ENCODE data around the gene MYO1E. TPM values are rescaled to one million over a fixed set of nuclear protein-coding genes. Genes with fewer than 3 reads are reported as not detected.

Gene MYO1E
- polyA plus RNA-seq, 1 donor from 2014 or later = 0.38 TPM

- Histone ChIP-seq H3K27ac (ENCODE audit: low read length) (no peak overlapping the region), H4K20me1 (ENCODE audit: insufficient read depth) (no peaks in the 10 kb centered on the region), H3K36me3 (ENCODE audit: insufficient read depth, low read length) (no peaks in the 10 kb centered on the region), H3K27me3 (ENCODE audit: insufficient read depth, low read depth, low read length) (no peaks in the 10 kb centered on the region), H3K4me2 (ENCODE audit: low read length) (no peak overlapping the region), H3K9ac (ENCODE audit: low read length) (no peak overlapping the region), H3K9me3 (ENCODE audit: low read length) (no peaks in the 10 kb centered on the region), H3K9me2 (ENCODE audit: insufficient read depth, low read length) (no peaks in the 10 kb centered on the region), H3K4me3 (ENCODE audit: low read length) (no peak overlapping the region), H3F3A (ENCODE audit: insufficient read depth, low read length, poor library complexity, severe bottlenecking) (no peaks in the 10 kb centered on the region), H2AFZ (ENCODE audit: low read depth, low read length) (no peak overlapping the region), H3K79me2 (replicated peaks; ENCODE audit: insufficient read depth, low read length) (no peaks in the 10 kb centered on the region)
- TF ChIP-seq POLR2AphosphoS5 (IDR thresholded peaks at IDR 0.05) = no peak
- TF ChIP-seq CTCF (IDR thresholded peaks at IDR 0.05; ENCODE audit: poor library complexity, severe bottlenecking) = no peak
- no peak for TF ChIP-seq RAD21 (conservative IDR thresholded peaks at IDR 0.05)
- no peak for TF ChIP-seq TAF1 (IDR thresholded peaks at IDR 0.05; ENCODE audit: low read depth)
- TF ChIP-seq EZH2 (IDR thresholded peaks at IDR 0.05; ENCODE audit: borderline replicate concordance, insufficient read depth, low read length, poor library complexity, severe bottlenecking) = no peak
- no peak for TF ChIP-seq EP300 (conservative IDR thresholded peaks at IDR 0.05; ENCODE audit: poor library complexity, severe bottlenecking)
- no peak for TF ChIP-seq SMC3 (conservative IDR thresholded peaks at IDR 0.05; ENCODE audit: poor library complexity)
- TF ChIP-seq REST (IDR thresholded peaks at IDR 0.05; ENCODE audit: borderline replicate concordance) = no peak
- no peak for TF ChIP-seq MXI1 (conservative IDR thresholded peaks at IDR 0.05; ENCODE audit: poor library complexity, severe bottlenecking)
Measured at GRCh38 chr15:59340325-59340724, 32.3 kb downstream of the MYO1E start.

GRCh38 chr15:59339252-59339672 is 33.4 kb downstream of the MYO1E start:
- Histone ChIP-seq H3K9ac (ENCODE audit: low read length) (no peak overlapping the region), H3K9me3 (ENCODE audit: low read length) (no peaks in the 10 kb centered on the region), H2AFZ (ENCODE audit: low read depth, low read length) (no peak overlapping the region), H3K9me2 (ENCODE audit: insufficient read depth, low read length) (no peaks in the 10 kb centered on the region), H3K27me3 (ENCODE audit: insufficient read depth, low read depth, low read length) (no peaks in the 10 kb centered on the region), H4K20me1 (ENCODE audit: insufficient read depth) (no peaks in the 10 kb centered on the region), H3K4me3 (ENCODE audit: low read length) (no peak overlapping the region), H3F3A (ENCODE audit: insufficient read depth, low read length, poor library complexity, severe bottlenecking) (no peaks in the 10 kb centered on the region), H3K4me2 (ENCODE audit: low read length) (no peak overlapping the region), H3K79me2 (replicated peaks; ENCODE audit: insufficient read depth, low read length) (no peaks in the 10 kb centered on the region), H3K36me3 (ENCODE audit: insufficient read depth, low read length) (no peaks in the 10 kb centered on the region), H3K27ac (ENCODE audit: low read length) (no peak overlapping the region)
- no peak for TF ChIP-seq TAF1 (IDR thresholded peaks at IDR 0.05; ENCODE audit: low read depth)
- no peak for TF ChIP-seq MXI1 (conservative IDR thresholded peaks at IDR 0.05; ENCODE audit: poor library complexity, severe bottlenecking)
- TF ChIP-seq RAD21 (conservative IDR thresholded peaks at IDR 0.05) = no peak
- TF ChIP-seq EP300 (conservative IDR thresholded peaks at IDR 0.05; ENCODE audit: poor library complexity, severe bottlenecking) = no peak
- TF ChIP-seq EZH2 (IDR thresholded peaks at IDR 0.05; ENCODE audit: borderline replicate concordance, insufficient read depth, low read length, poor library complexity, severe bottlenecking) = no peak
- no peak for TF ChIP-seq SMC3 (conservative IDR thresholded peaks at IDR 0.05; ENCODE audit: poor library complexity)
- TF ChIP-seq CTCF (IDR thresholded peaks at IDR 0.05; ENCODE audit: poor library complexity, severe bottlenecking) = no peak
- TF ChIP-seq REST (IDR thresholded peaks at IDR 0.05; ENCODE audit: borderline replicate concordance) = no peak
- no peak for TF ChIP-seq POLR2AphosphoS5 (IDR thresholded peaks at IDR 0.05)
